Renal cortex interstitium (tissue), 15 donors: Measurements from ENCODE around the gene MRPL57. TPM values are rescaled to one million over a fixed set of nuclear protein-coding genes. Genes with fewer than 3 reads are reported as not detected.
"Not testable (repeated sequence)": the region's sequence is repeated elsewhere in the genome, so short reads cannot be mapped to it uniquely, and the experiment has no call there.

Source experiments
- DNase-seq, 11 donors: peaks; one replicate each; pipeline ENCODE4 v3.0.0-alpha.2; 2013; ENCODE audit warnings: low read depth in 9 of 11, low spot score in 4 of 11; ENCODE audit errors: extremely low read depth in 1 of 11
- long read RNA-seq, 16 experiments: transcript quantifications; one replicate each; lab custom pipeline, GENCODE V29; 2026
- polyA plus RNA-seq, 3 donors: library from polyadenylated mRNA; unstranded; fragments of 120-200 nt; gene quantifications; one replicate each; pipeline ENCODE4 v1.2.1, GENCODE V29; 2013; ENCODE audit not compliant: insufficient read length in 3 of 3

MRPL57 gene
- polyA plus RNA-seq = 10 to 100 TPM; 23.9 to 26.0 (median 24.8) TPM
- long read RNA-seq, donor 1, transcript MRPL57-201 (2 exons, 2,246 nt) = major isoform, 52 of 67 reads
- long read RNA-seq, donor 1, partial matches to known transcripts = 0 of 67 reads
- long read RNA-seq, donor 1, other reads (novel, unspliced or antisense) = 15 of 67 reads
- long read RNA-seq, donor 2, transcript MRPL57-201 (2 exons, 2,246 nt) = major isoform, 45 of 67 reads
- long read RNA-seq, donor 2, partial matches to known transcripts = 15 of 67 reads
- long read RNA-seq, donor 2, other reads (novel, unspliced or antisense) = 7 of 67 reads
- long read RNA-seq, donor 3, transcript MRPL57-201 (2 exons, 2,246 nt) = major isoform, 64 of 80 reads
- long read RNA-seq, donor 3, partial matches to known transcripts = 0 of 80 reads
- long read RNA-seq, donor 3, other reads (novel, unspliced or antisense) = 16 of 80 reads
- long read RNA-seq, donor 4, transcript MRPL57-201 (2 exons, 2,246 nt) = major isoform, 54 of 76 reads
- long read RNA-seq, donor 4, partial matches to known transcripts = 10 of 76 reads
- long read RNA-seq, donor 4, other reads (novel, unspliced or antisense) = 12 of 76 reads
- long read RNA-seq, donor 5 = 0 reads
- long read RNA-seq, donor 6, transcript MRPL57-201 (2 exons, 2,246 nt) = major isoform, 55 of 70 reads
- long read RNA-seq, donor 6, partial matches to known transcripts = 0 of 70 reads
- long read RNA-seq, donor 6, other reads (novel, unspliced or antisense) = 15 of 70 reads
- long read RNA-seq, donor 7, transcript MRPL57-201 (2 exons, 2,246 nt) = major isoform, 66 of 96 reads
- long read RNA-seq, donor 7, partial matches to known transcripts = 0 of 96 reads
- long read RNA-seq, donor 7, other reads (novel, unspliced or antisense) = 30 of 96 reads
- long read RNA-seq, donor 8, transcript MRPL57-201 (2 exons, 2,246 nt) = major isoform, 124 of 189 reads
- long read RNA-seq, donor 8, partial matches to known transcripts = 37 of 189 reads
- long read RNA-seq, donor 8, other reads (novel, unspliced or antisense) = 28 of 189 reads
- long read RNA-seq, donor 9, transcript MRPL57-201 (2 exons, 2,246 nt) = major isoform, 38 of 56 reads
- long read RNA-seq, donor 9, partial matches to known transcripts = 0 of 56 reads
- long read RNA-seq, donor 9, other reads (novel, unspliced or antisense) = 18 of 56 reads
- long read RNA-seq, donor 10, transcript MRPL57-201 (2 exons, 2,246 nt) = major isoform, 64 of 83 reads
- long read RNA-seq, donor 10, partial matches to known transcripts = 0 of 83 reads
- long read RNA-seq, donor 10, other reads (novel, unspliced or antisense) = 19 of 83 reads
- long read RNA-seq, donor 11, transcript MRPL57-201 (2 exons, 2,246 nt) = major isoform, 33 of 42 reads
- long read RNA-seq, donor 11, partial matches to known transcripts = 0 of 42 reads
- long read RNA-seq, donor 11, other reads (novel, unspliced or antisense) = 9 of 42 reads
- long read RNA-seq, donor 12, transcript MRPL57-201 (2 exons, 2,246 nt) = major isoform, 34 of 46 reads
- long read RNA-seq, donor 12, partial matches to known transcripts = 0 of 46 reads
- long read RNA-seq, donor 12, other reads (novel, unspliced or antisense) = 12 of 46 reads
- long read RNA-seq, donor 13 = 0 reads
- long read RNA-seq, donor 14, transcript MRPL57-201 (2 exons, 2,246 nt) = major isoform, 46 of 59 reads
- long read RNA-seq, donor 14, partial matches to known transcripts = 0 of 59 reads
- long read RNA-seq, donor 14, other reads (novel, unspliced or antisense) = 13 of 59 reads
- long read RNA-seq, donor 15, transcript MRPL57-201 (2 exons, 2,246 nt) = major isoform, 31 of 31 reads
- long read RNA-seq, donor 15, partial matches to known transcripts = 0 of 31 reads
- long read RNA-seq, donor 15, other reads (novel, unspliced or antisense) = 0 of 31 reads
- long read RNA-seq, donor 16, transcript MRPL57-201 (2 exons, 2,246 nt) = major isoform, 160 of 190 reads
- long read RNA-seq, donor 16, partial matches to known transcripts = 0 of 190 reads
- long read RNA-seq, donor 16, other reads (novel, unspliced or antisense) = 30 of 190 reads

DNA sequence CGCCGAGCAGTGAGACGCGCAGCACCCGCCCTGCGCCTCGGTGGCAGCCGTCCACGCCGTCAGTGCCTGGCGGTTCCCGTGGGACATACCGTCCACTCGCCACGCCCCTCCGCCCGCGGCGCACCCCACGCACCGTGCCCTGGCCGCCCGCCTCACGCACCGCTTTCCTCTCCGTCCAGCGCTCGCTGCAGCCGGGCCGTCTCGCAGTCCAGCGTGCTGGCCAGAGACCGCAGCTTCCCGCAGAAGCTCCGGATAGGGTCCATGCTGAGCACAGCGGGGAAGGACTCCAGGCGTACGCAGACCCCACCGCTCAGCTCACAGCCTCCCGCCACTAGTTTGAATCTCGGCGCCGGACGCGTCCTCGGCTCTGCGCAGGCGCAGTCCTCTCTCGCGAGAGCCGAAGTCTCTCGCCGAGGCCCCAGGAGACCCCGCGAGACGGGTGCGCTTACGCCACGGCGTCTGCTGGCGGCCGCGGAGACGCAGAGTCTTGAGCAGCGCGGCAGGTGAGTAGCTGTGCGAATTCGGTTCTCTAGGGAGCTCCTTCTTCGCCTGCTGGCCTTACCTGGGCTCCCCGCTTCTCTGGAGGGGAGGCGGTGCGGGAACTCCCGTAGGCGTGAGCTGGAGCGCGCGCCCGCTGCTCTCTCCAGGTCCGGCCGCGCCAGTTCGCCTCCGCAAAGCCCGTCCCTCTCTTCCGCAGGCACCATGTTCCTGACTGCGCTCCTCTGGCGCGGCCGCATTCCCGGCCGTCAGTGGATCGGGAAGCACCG is at the start of gene MRPL57, which contains the start of gene SKA3:
MRPL57 (plus strand) TSS at position 444 of the 767 bp plus-strand sequence; CDS start at position 703, 259 bp downstream.
SKA3 (minus strand) TSS at position 338 of the 767 bp plus-strand sequence; CDS start at position 263, 75 bp downstream.
- peak; percentile 86 to 95 (median 91) for DNase-seq

- DNase-seq = no peak
Observed at GRCh38 chr13:21130116-21130515, 46.3 kb upstream of the MRPL57 start.

- DNase-seq = no peak
Observed at GRCh38 chr13:21133077-21133476, 43.4 kb upstream of the MRPL57 start.

DNA sequence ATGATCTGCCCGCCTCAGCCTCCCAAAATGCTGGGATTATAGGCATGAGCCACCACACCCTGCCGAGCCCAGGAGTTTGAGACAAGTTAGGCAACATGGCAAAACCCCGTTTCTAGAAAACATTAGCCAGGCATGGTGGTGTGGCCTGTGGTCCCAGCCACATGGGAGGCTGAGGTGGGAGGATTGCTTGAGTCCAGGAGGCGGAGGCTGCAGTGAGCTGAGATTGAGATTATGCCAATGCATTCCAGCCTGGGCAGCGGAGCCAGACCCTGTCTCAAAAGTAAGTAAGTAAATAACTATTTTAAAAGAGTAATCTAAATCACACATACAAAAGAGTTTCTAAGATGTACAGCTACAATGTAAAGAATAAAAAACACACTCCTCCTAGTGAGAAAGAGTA is 42.0 kb upstream of the MRPL57 start:
- no peak for DNase-seq

GRCh38 chr13:21135833-21136232 is 40.6 kb upstream of the MRPL57 start:
- DNase-seq = not testable (repeated sequence)

DNA sequence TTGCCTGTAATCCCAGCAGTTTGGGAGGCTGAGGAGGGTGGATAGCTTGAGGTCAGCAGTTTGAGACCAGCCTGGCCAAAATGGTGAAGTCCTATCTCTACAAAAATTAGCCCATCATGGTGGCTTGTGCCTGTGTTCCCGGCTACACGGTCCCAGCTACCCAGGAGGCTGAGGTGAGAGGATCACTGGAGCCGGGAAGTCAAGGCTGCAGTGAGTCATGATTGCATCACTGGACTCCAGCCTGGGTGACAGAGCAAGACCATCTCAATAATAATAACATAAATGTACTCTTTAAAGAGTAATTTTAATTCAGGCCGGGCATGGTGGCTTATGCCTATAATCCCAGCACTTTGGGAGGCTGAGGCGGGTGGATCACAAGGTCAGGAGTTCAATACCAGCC is 38.8 kb upstream of the MRPL57 start:
- no peak for DNase-seq

DNA sequence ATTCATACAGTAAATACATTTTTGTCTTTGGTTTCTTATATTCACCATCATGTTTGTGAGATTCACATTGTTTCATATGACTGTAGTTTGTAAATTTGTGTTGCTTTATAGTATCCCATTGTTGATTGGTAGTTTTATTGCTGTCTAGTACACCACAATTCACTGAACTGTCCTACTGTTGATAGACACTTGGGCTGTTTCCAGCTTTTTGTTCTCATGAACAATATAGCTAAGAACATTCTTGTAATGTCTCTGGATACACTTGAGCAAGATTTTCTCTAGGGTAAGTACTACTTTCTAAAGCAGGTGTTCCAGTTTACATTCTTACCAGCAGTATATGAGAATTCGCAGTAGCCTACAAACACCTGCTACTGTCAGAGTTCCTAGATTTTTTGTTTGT is 37.9 kb upstream of the MRPL57 start:
- DNase-seq = no peak

GRCh38 chr13:21139374-21139773 is 37.1 kb upstream of the MRPL57 start:
- no peak for DNase-seq

DNA sequence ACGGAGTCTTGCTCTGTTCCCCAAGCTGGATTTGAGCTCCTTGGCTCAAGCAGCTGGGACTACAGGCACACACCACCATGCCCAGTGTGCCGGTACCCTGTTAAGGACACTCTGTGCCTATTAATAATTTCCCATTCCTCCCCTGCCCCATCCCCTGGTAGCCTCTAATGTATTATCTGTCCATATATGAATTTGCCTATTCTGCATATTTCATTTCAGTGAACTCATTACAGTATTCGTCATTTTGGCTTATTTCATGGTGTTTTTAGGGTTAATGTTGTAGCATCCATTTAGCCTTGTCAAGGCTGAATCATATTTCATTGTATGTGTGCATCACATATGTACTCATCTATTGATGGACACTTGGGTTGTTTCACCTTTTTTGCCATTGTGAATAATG is 33.7 kb upstream of the MRPL57 start:
- DNase-seq = no peak

- DNase-seq = no peak
Observed at GRCh38 chr13:21147827-21148226, 28.6 kb upstream of the MRPL57 start.

DNA sequence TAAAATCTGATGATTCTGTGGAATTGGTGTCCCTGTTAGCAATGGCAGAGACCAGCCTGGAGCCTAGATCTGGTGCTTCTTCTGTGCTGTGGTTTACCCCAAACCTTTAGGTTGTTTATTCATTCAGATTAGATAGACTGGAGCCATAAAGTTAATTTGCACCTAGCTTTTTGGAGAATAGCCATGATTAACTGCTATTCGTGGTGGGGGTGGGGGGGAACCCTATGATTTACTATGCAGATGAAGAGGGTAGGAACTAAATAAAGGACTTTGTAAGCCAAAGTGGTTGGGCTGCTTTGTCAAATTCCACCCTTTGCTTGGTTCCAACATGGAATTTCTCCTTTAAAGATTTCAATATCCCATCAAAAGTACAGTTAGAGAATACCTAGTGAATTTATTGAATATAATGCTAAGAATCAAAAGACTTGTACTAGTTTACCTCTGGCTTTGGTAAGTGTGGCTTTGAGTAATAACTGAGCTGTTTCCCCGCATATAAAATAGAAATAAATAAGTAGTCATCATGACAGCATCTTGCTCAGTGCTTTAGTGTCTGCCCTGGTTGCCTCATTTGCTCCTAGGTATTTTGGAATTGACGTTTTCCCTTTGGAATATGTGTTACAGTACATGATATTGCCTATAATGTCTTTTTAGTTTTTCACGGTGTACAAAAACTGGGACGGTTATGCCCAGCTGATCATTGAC is 27.8 kb upstream of the MRPL57 start:
- DNase-seq = no peak

- no peak for DNase-seq
Observed at GRCh38 chr13:21149568-21149967, 26.9 kb upstream of the MRPL57 start.

- DNase-seq = no peak
Observed at GRCh38 chr13:21150013-21150412, 26.4 kb upstream of the MRPL57 start.

DNA sequence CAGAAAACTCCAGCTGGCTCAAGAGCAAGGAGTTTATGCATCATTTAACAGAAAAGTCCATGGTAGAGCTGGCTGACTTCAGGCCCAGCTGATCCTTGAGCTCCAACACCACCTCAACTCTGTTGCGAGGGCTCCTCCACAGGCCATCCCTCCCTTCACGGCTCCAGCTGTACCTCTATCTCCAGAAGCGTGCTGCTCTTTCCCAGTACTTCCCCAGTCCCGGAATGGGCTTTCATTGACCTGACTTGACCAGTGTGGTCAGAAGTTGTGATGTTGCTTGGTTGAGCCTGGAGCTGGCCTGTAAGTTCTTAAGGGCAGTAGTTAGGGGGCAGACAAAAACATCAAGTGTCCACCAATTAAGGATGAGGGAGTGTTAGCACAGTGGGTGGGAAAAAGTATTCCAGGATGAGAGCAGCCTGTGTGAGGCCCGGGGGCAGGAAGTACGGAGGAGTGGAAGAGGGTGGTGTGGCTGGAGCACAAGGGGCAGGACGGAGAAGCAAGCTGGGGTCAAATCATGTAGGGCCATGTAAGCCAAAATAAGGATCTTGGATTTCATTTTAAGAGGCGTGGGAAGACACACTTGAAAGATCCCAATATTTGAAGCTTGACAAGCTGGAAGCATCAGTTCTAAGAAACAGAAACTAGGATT is 24.1 kb upstream of the MRPL57 start:
- DNase-seq = no peak

DNA sequence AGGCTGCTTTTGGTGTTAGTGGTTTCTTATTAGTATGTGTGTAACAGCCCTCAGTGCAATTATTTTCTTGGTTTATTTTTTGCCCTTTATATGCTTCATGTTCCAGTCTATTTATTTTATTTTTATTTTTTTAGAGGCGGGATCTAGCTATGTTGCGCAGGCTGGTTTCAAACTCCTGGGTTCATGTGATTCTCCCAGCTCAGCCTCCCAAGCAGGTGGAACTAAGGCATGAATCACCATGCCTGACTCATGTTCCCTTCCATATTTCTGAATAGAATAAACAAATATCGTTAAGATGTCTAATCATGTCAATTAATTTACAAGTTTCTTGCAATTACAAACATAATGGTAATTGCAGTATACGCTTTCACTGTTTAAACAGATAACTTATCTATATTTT is 11.8 kb upstream of the MRPL57 start:
- no peak for DNase-seq

GRCh38 chr13:21165606-21166005 is 10.9 kb upstream of the MRPL57 start:
- not testable (repeated sequence) for DNase-seq
